Nephron progenitor cell (in vitro differentiated cells): ENCODE measurements around the gene WSB2.

Experiments used
- DNase-seq: peaks from one replicate; pipeline ENCODE4 v3.0.0; 2021
- H3K27ac Mint-ChIP-seq: 2 replicates; pipeline ENCODE4 v1.8.0; 2021; ENCODE audit warnings: mild to moderate bottlenecking, moderate library complexity, mixed read lengths
- H3K27me3 Mint-ChIP-seq: 2 replicates; pipeline ENCODE4 v1.8.0; 2021; ENCODE audit warnings: mild to moderate bottlenecking, low read depth, mixed read lengths; ENCODE audit not compliant: poor library complexity
- H3K36me3 Mint-ChIP-seq: 2 replicates; pipeline ENCODE4 v1.8.0; 2021; ENCODE audit warnings: low read depth, mixed read lengths
- H3K4me1 Mint-ChIP-seq: 2 replicates; pipeline ENCODE4 v1.8.0; 2021; ENCODE audit warnings: mixed read lengths
- H3K4me3 Mint-ChIP-seq: 2 replicates; pipeline ENCODE4 v1.8.0; 2021; ENCODE audit warnings: mild to moderate bottlenecking, moderate library complexity, mixed read lengths
- H3K9me3 Mint-ChIP-seq: 2 replicates; pipeline ENCODE4 v1.8.0; 2021; ENCODE audit warnings: mild to moderate bottlenecking, moderate library complexity, mixed read lengths
- CTCF ChIP-seq: fragments of 200-600 bp; sonication (generic); IDR thresholded peaks from 2 replicates; pipeline ENCODE4 v1.5.0; 2021; ENCODE audit warnings: antibody characterized with exemption

WSB2 gene

GRCh38 chr12:118061011-118061872 lies at the start of gene WSB2:
Gene WSB2 (minus strand): TSS chr12:118061179. CDS start chr12:118061048, 131 bp downstream.
- peak; percentile 75 for DNase-seq
- peak within 1 kb of the TSS; percentile 91 for H3K27ac Mint-ChIP-seq
- no peaks in the 10 kb centered on the region for H3K27me3 Mint-ChIP-seq
- H3K9me3 Mint-ChIP-seq: no peaks in the 10 kb centered on the region
- peaks cover under 1% of the 10 kb centered on the region for H3K36me3 Mint-ChIP-seq
- H3K4me1 Mint-ChIP-seq: peaks cover 38% of the 10 kb centered on the region
- TF ChIP-seq CTCF: no peak
- peak within 1 kb of the TSS; percentile 94 for H3K4me3 Mint-ChIP-seq

- TF ChIP-seq CTCF: no peak
- peaks cover 4% of the 10 kb centered on the region for H3K36me3 Mint-ChIP-seq
- H3K27ac Mint-ChIP-seq: no peak overlapping the region
- peaks cover 3% of the 10 kb centered on the region for H3K27me3 Mint-ChIP-seq
- peaks cover 9% of the 10 kb centered on the region for H3K9me3 Mint-ChIP-seq
- H3K4me3 Mint-ChIP-seq: no peak overlapping the region
- no peak for DNase-seq
- H3K4me1 Mint-ChIP-seq: peaks cover 5% of the 10 kb centered on the region
These were observed 48.1 kb upstream of the WSB2 start for GRCh38 chr12:118109088-118109487.

- no peak for DNase-seq
- H3K27me3 Mint-ChIP-seq: peaks cover 3% of the 10 kb centered on the region
- peaks cover 9% of the 10 kb centered on the region for H3K4me1 Mint-ChIP-seq
- no peak overlapping the region for H3K4me3 Mint-ChIP-seq
- no peak for TF ChIP-seq CTCF
- no peak overlapping the region for H3K27ac Mint-ChIP-seq
- no peaks in the 10 kb centered on the region for H3K36me3 Mint-ChIP-seq
- H3K9me3 Mint-ChIP-seq: no peaks in the 10 kb centered on the region
These were observed 46.7 kb upstream of the WSB2 start for GRCh38 chr12:118107694-118108093.

GRCh38 chr12:118107011-118107410 lies 46.0 kb upstream of the WSB2 start:
- DNase-seq: no peak
- peaks cover 3% of the 10 kb centered on the region for H3K27me3 Mint-ChIP-seq
- peak overlapping the region; percentile 80 for H3K27ac Mint-ChIP-seq
- H3K4me3 Mint-ChIP-seq: no peak overlapping the region
- H3K9me3 Mint-ChIP-seq: no peaks in the 10 kb centered on the region
- peaks cover 12% of the 10 kb centered on the region for H3K4me1 Mint-ChIP-seq
- H3K36me3 Mint-ChIP-seq: no peaks in the 10 kb centered on the region
- no peak for TF ChIP-seq CTCF

GRCh38 chr12:118103601-118104382 lies 42.8 kb upstream of the WSB2 start, which contains the start of gene VSIG10:
Gene VSIG10 (minus strand): TSS chr12:118104011. CDS start chr12:118103671, 340 bp downstream.
- no peak for TF ChIP-seq CTCF
- peak within 1 kb of the TSS; percentile 70 for H3K27ac Mint-ChIP-seq
- H3K36me3 Mint-ChIP-seq: peaks cover 4% of the 10 kb centered on the region
- H3K9me3 Mint-ChIP-seq: no peaks in the 10 kb centered on the region
- H3K4me1 Mint-ChIP-seq: peaks cover 12% of the 10 kb centered on the region
- peak within 1 kb of the TSS; percentile 90 for H3K4me3 Mint-ChIP-seq
- peak; percentile 70 for DNase-seq
- peaks cover 5% of the 10 kb centered on the region for H3K27me3 Mint-ChIP-seq
